Stimulated activated CD8-positive, alpha-beta memory T cell treated with anti-CD3 and anti-CD28 coated beads, Interleukin-7, amount 100 ng/mL, for 48 hours (primary cell): ENCODE data around the gene CD6.

Source experiments
- DNase-seq, 2 donors: peaks; one replicate each; pipeline ENCODE4 v3.0.0-alpha.2; 2020; ENCODE audit warnings: low read depth in 1 of 2; ENCODE audit errors: extremely low read depth in 1 of 2

Gene CD6

DNA sequence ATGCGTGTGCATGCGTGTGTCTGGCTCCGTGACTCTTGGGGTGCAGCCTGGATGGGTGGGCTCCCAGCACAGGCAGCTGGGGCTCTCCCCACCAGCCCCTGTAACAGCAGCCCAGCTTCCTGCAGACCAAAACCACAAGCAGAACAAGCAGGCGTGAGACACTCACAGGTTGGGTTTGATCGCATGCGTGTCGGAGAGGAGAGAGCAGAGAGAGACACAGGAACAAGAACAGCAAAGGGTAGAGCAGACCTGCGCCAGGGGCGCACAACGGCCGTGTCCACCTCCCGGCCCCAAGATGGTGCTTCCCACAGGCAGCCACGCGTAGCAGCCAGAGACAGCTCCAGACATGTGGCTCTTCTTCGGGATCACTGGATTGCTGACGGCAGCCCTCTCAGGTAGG lies at the start of gene CD6:
TSS of gene CD6 (plus strand) at position 161 of the 400 bp plus-strand sequence. CDS start at position 347, 186 bp downstream.
- DNase-seq = peak in 1 of 2 donors; percentile 68

DNA sequence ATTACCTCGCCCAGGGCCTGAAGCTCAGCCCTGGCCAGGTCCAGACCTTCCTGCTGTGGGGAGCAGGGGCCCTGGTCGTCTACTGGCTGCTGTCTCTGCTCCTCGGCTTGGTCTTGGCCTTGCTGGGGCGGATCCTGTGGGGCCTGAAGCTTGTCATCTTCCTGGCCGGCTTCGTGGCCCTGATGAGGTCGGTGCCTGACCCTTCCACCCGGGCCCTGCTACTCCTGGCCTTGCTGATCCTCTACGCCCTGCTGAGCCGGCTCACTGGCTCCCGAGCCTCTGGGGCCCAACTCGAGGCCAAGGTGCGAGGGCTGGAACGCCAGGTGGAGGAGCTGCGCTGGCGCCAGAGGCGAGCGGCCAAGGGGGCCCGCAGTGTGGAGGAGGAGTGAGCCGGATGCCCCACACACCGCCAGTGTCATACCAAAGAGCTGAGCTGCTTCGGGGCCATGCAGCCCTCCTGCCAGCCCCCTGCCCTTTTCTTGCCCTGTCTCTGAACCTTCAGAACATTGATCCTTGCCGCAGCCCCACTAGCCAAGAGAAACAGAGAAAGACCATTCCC lies 49.6 kb upstream of the CD6 start:
- no peak for DNase-seq

GRCh38 chr11:60922906-60923305 lies 48.6 kb upstream of the CD6 start:
- DNase-seq = no peak

DNA sequence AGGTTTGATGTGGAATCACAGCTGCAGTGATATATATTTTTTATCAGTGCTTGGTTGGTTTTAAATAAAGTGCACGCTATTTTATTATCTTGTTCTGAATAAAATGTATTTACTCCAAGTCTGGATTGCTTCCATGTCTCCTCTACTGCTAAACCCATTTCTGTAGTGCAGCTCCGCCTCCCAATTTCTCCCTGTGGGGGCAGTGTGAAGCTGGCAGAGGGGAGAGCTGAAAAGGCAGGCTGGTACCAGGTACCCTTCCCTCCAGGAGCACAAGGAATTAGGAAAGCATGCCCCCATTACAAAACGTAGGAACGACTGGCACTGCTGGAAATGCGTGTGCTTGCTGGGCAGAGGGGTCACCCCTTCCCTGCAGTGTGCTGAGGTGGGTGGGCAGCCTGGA lies 48.2 kb upstream of the CD6 start:
- no peak for DNase-seq

DNA sequence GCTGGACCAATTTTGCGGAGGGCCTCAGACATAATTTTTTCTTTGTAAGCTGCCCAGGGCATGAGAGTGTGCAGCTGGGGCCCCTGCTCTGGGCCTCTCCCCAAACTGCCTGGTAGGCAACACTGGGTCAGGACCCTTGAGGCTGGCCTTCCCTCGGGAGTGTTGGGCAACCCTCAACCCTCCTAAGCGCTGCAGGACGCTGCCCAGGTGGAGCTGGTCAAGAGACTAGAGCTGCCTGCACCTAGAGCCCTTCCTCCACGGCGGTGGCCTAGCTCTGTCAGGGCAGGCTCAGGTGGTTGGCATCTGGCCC lies 47.7 kb upstream of the CD6 start:
- no peak for DNase-seq

DNA sequence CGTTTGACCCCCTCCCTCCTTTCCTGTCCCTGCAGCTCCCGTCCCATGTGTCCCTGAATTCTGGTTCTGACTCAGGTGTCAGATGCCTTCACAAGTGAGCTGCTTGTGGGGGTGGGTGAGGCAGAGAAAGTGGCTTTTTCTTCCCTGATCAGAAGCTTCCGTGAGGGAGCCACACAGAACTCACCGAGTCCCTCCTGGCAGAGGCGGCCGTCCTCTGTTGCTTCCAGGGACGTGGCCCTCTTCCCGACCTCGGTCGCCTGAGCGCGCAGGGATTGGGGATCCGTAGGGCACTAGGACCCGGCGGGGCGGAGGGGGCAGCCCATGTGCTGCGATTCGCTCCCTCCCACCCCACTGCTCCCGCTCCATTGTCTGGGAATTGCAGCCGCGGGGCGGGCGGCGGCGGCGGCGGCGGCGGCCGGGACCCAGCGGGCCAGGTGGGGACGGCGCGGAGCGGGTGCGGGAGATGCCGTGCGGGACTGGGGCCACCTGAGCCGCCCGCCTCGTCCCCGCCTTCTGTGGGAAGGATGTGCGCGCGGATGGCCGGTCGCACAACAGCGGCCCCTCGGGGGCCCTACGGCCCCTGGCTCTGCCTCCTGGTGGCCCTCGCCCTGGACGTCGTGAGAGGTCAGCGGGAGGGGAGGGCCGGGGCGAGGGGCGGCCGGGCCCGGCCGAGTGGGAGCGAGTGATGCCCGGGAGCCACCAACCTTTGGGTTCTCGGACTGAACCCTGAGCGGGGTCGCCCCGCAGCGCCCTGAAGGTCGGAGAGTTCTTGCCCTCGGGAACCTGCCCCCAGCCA lies 47.2 kb upstream of the CD6 start, which contains the start of gene TMEM132A:
TSS of gene TMEM132A (plus strand) at position 351 of the 796 bp plus-strand sequence. CDS start at position 525, 174 bp downstream.
- no peak for DNase-seq

- DNase-seq = no peak
Observed at GRCh38 chr11:60924906-60925853, 46.3 kb upstream of the CD6 start.

GRCh38 chr11:60925868-60926267 lies 45.6 kb upstream of the CD6 start:
- DNase-seq = no peak

GRCh38 chr11:60926500-60926899 lies 45.0 kb upstream of the CD6 start:
- no peak for DNase-seq

- DNase-seq = no peak
Observed at GRCh38 chr11:60927061-60927592, 44.4 kb upstream of the CD6 start.

- no peak for DNase-seq
Observed at GRCh38 chr11:60927600-60927999, 43.9 kb upstream of the CD6 start.

DNA sequence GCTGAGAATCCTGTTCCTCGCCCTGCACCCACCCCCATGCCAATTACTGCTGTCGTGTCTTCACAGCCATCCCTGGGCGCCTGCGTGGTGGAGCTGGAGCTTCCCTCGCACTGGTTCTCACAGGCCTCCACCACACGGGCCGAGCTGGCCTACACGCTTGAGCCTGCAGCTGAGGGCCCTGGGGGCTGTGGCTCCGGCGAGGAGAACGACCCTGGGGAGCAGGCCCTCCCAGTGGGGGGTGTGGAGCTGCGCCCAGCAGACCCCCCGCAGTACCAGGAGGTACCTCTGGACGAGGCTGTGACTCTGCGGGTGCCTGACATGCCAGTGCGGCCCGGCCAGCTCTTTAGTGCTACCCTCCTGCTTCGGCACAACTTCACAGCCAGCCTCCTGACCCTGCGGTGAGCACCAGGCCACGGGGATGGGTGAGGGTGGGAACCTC lies 42.9 kb upstream of the CD6 start:
- no peak for DNase-seq

DNA sequence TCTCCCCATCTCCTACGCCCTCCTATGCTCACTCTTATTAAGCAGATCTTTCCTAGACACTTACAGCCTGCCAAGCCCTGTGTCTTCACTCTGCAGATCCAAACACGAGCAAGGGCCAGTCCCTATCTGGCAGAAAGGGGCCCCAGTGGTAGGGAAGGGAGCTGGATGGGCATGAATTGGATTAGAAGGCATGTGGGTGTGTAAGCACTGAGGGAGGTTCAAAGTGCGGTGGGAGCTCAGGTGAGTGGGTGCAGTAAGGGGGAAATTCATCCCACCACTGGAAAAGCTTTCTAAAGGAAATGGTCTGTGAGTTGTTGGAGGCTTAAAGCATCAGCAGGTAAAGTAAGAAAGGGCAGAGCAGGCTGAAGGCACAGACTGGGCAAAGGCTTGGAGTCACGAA lies 41.7 kb upstream of the CD6 start:
- no peak for DNase-seq

DNA sequence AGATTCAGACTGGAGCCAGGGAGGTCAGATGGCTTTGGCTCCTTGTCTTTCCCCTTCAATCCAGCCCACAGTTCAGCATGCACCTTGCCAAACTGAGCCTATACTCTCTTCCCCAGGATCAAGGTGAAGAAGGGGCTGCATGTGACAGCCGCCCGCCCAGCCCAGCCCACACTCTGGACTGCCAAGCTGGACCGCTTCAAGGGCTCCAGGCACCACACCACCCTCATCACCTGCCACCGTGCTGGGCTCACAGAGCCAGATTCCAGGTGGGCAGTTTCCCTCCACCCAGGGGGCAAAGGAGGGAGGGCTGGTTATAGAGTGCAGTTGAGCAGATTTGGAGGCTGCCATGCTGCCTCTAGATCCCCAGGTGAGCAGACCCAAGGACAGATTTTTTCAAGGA lies 41.1 kb upstream of the CD6 start:
- no peak for DNase-seq

DNA sequence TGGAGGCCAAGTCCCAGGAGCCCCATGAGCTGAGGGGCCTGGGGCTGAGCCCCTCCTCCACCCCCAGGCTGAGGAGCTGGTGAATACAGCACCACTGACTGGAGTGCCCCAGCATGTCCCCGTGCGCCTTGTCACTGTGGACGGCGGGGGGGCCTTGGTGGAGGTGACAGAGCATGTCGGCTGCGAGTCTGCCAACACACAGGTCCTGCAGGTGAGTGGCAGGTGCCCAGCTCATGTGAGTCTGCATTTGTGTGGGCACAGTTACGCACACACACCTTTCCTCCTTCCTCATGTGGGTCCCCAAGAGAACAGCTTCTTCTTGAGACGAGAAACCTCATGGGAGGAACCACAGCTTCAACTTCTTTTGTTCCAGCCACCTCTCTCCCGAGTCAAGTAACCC lies 39.6 kb upstream of the CD6 start:
- DNase-seq = no peak

GRCh38 chr11:60932605-60933356 lies 38.7 kb upstream of the CD6 start:
- DNase-seq = no peak

DNA sequence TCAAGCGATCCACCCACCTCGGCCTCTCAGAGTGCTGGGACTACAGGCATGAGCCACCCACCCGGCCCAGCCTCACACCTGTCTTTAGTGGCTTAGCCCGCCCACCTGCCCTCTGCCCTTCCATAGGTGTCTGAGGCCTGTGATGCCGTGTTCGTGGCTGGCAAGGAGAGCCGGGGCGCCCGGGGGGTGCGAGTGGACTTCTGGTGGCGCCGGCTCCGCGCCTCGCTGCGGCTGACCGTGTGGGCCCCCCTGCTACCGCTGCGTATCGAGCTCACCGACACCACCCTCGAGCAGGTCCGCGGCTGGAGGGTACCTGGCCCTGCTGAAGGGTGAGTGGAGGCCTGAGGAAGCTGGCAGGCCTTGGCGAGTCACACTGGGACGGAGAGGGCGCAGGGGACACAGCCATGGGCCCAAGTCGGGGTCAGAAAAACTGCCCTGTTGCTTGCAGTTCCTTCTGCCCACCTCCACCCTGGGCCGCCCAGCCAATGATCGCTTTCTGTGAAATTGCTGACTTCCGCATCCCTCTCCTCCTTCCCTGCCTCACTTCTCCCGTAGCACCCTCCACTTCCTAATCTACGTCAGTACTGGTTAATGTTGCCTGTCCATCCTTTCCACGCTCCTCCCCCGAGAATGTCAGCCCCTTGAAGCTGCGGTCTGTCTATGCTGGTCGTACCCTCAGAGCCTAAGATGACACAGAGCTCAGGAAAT lies 37.9 kb upstream of the CD6 start:
- no peak for DNase-seq

GRCh38 chr11:60934124-60934789 lies 37.2 kb upstream of the CD6 start:
- no peak for DNase-seq
